ENCODE measurements around the gene ARHGEF2.

Gene ARHGEF2

GRCh38 chr1:155971910-155972809 is 6.2 kb downstream of the ARHGEF2 start:
- Histone ChIP-seq H3K4me1 (ENCODE audit: low read depth, poor library complexity, severe bottlenecking) (peaks cover 64% of the 10 kb centered on the region), H2AFZ (ENCODE audit: low read depth) (no peak overlapping the region), H3K36me3 (ENCODE audit: insufficient read depth) (peaks cover 23% of the 10 kb centered on the region; the same call in 1 of the 2 replicates), H3K4me3 (IDR thresholded peaks at IDR 0.05; ENCODE audit: insufficient read depth, low read depth, low read length) (no peak overlapping the region), H3K9ac (no peak overlapping the region), H4K20me1 (ENCODE audit: insufficient read depth) (peaks cover 70% of the 10 kb centered on the region), H3K27ac (no peak overlapping the region; the same call in 1 of the 2 replicates), H3K79me2 (ENCODE audit: insufficient read depth, low read depth) (peaks cover 99% of the 10 kb centered on the region), H3K4me2 (peak overlapping the region; percentile 7; the same call in 1 of the 2 replicates), H3K27me3 (ENCODE audit: insufficient read depth, low read depth) (no peaks in the 10 kb centered on the region)
- no peak for TF ChIP-seq CTCF (conservative IDR thresholded peaks at IDR 0.05; ENCODE audit: low read depth, low read length)

- Histone ChIP-seq H3K27ac (no peak overlapping the region; the same call in 1 of the 2 replicates), H3K79me2 (ENCODE audit: insufficient read depth, low read depth) (peaks cover 95% of the 10 kb centered on the region), H3K9ac (no peak overlapping the region), H3K4me1 (ENCODE audit: low read depth, poor library complexity, severe bottlenecking) (peaks cover 55% of the 10 kb centered on the region), H3K4me2 (no peak overlapping the region), H3K27me3 (ENCODE audit: insufficient read depth, low read depth) (no peaks in the 10 kb centered on the region), H2AFZ (ENCODE audit: low read depth) (no peak overlapping the region), H3K4me3 (IDR thresholded peaks at IDR 0.05; ENCODE audit: insufficient read depth, low read depth, low read length) (no peak overlapping the region), H3K36me3 (ENCODE audit: insufficient read depth) (peaks cover 34% of the 10 kb centered on the region; the same call in 1 of the 2 replicates), H4K20me1 (ENCODE audit: insufficient read depth) (peaks cover 67% of the 10 kb centered on the region)
- TF ChIP-seq CTCF (conservative IDR thresholded peaks at IDR 0.05; ENCODE audit: low read depth, low read length), result no peak
These were observed 7.7 kb downstream of the ARHGEF2 start for GRCh38 chr1:155970531-155971167.

GRCh38 chr1:155969377-155969791 is 9.0 kb downstream of the ARHGEF2 start:
- Histone ChIP-seq H3K36me3 (ENCODE audit: insufficient read depth) (peaks cover 46% of the 10 kb centered on the region), H3K4me1 (ENCODE audit: low read depth, poor library complexity, severe bottlenecking) (peaks cover 43% of the 10 kb centered on the region), H3K79me2 (ENCODE audit: insufficient read depth, low read depth) (peaks cover 90% of the 10 kb centered on the region), H3K4me2 (no peak overlapping the region), H4K20me1 (ENCODE audit: insufficient read depth) (peaks cover 54% of the 10 kb centered on the region), H3K9ac (no peak overlapping the region), H3K27ac (no peak overlapping the region; the same call in 1 of the 2 replicates), H2AFZ (ENCODE audit: low read depth) (no peak overlapping the region), H3K27me3 (ENCODE audit: insufficient read depth, low read depth) (no peaks in the 10 kb centered on the region), H3K4me3 (IDR thresholded peaks at IDR 0.05; ENCODE audit: insufficient read depth, low read depth, low read length) (no peak overlapping the region)
- TF ChIP-seq CTCF (conservative IDR thresholded peaks at IDR 0.05; ENCODE audit: low read depth, low read length), result no peak

GRCh38 chr1:155968670-155969069 is 9.7 kb downstream of the ARHGEF2 start:
- peaks cover 48% of the 10 kb centered on the region for H3K36me3 ChIP-seq (ENCODE audit: insufficient read depth)
- H3K27ac ChIP-seq, result no peak overlapping the region
- no peak for TF ChIP-seq CTCF (conservative IDR thresholded peaks at IDR 0.05; ENCODE audit: low read depth, low read length)
- H4K20me1 ChIP-seq (ENCODE audit: insufficient read depth), result peaks cover 47% of the 10 kb centered on the region
- no peaks in the 10 kb centered on the region for H3K27me3 ChIP-seq (ENCODE audit: insufficient read depth, low read depth)
- peaks cover 36% of the 10 kb centered on the region for H3K4me1 ChIP-seq (ENCODE audit: low read depth, poor library complexity, severe bottlenecking)
- H3K4me2 ChIP-seq, result no peak overlapping the region
- H3K4me3 ChIP-seq (IDR thresholded peaks at IDR 0.05; ENCODE audit: insufficient read depth, low read depth, low read length), result no peak overlapping the region
- H3K79me2 ChIP-seq (ENCODE audit: insufficient read depth, low read depth), result peaks cover 83% of the 10 kb centered on the region
- H3K9ac ChIP-seq, result no peak overlapping the region
- H2AFZ ChIP-seq (ENCODE audit: low read depth), result no peak overlapping the region

All from KMS-11 (cell line).